Thoracic aorta (tissue), 2 donors: ENCODE data around the gene DDX39A. TPM values are rescaled to one million over a fixed set of nuclear protein-coding genes. Genes with fewer than 3 reads are reported as not detected.
"Not testable (repeated sequence)": the region's sequence is repeated elsewhere in the genome, so short reads cannot be mapped to it uniquely, and the experiment has no call there.

Experiments used
- ATAC-seq: fragments of 150-250 bp; one replicate; pipeline ENCODE4 v1.8.0; 2017; ENCODE audit warnings: low read depth; ENCODE audit not compliant: insufficient number of reproducible peaks, low FRiP score
- DNase-seq: peaks from one replicate; pipeline ENCODE4 v3.0.0-alpha.2; 2020; ENCODE audit warnings: low spot score
- H3K27ac ChIP-seq, 2 donors: fragments of 200-600 bp; sonication (generic); 1 replicate in 1 of 2; 2 replicates in 1 of 2; pipeline ENCODE4 v1.5.1; 2016; ENCODE audit warnings: mild to moderate bottlenecking in 2 of 2, moderate library complexity in 2 of 2
- H3K27me3 ChIP-seq: fragments of 200-600 bp; sonication (generic); replicated peaks from 2 replicates; pipeline ENCODE4 v1.6.0; 2016; ENCODE audit warnings: mild to moderate bottlenecking; ENCODE audit not compliant: insufficient read depth
- H3K36me3 ChIP-seq: fragments of 200-600 bp; sonication (generic); one replicate; pipeline ENCODE4 v1.5.1; 2016
- H3K4me1 ChIP-seq, 2 donors: fragments of 200-600 bp; sonication (generic); 1 replicate in 1 of 2; 2 replicates in 1 of 2; pipeline versions ENCODE4 v1.5.1 to v1.6.0; 2016; ENCODE audit warnings: low read depth in 2 of 2, mild to moderate bottlenecking in 1 of 2; ENCODE audit not compliant: control insufficient read depth in 1 of 2
- H3K4me3 ChIP-seq: fragments of 200-600 bp; sonication (generic); 2 replicates; pipeline ENCODE4 v1.5.1; 2016; ENCODE audit warnings: mild to moderate bottlenecking
- H3K9me3 ChIP-seq: fragments of 200-600 bp; sonication (generic); 2 replicates; pipeline ENCODE4 v1.5.1; 2016
- CTCF ChIP-seq: fragments of 200-600 bp; sonication (generic); IDR thresholded peaks from one replicate; pipeline ENCODE4 v1.5.1; 2019; ENCODE audit warnings: antibody characterized with exemption
- total RNA-seq, 2 donors: library from RNA; depleted of rRNA; stranded (reverse); fragments of >200 nt; gene quantifications; one replicate each; pipeline versions ENCODE4 v1.1.0 to v1.2.3, GENCODE V29; 2016

DDX39A gene
- total RNA-seq, 2 donors from 2014 or later, result 77.4 to 81.6 TPM

GRCh38 chr19:14402332-14403144 is 16.6 kb downstream of the DDX39A start:
- DNase-seq (no peak), ATAC-seq (no peak)
- Histone ChIP-seq H3K27ac (peak overlapping the region; percentile 70 to 73), H3K36me3 (peaks cover 64% of the 10 kb centered on the region), H3K4me1 (peaks cover 0 to 23% of the 10 kb centered on the region in 2 donors), H3K4me3 (no peak overlapping the region), H3K9me3 (no peaks in the 10 kb centered on the region), H3K27me3 (no peaks in the 10 kb centered on the region)
- TF ChIP-seq CTCF, result no peak

GRCh38 chr19:14401468-14402195 is 17.5 kb downstream of the DDX39A start:
- no peaks in the 10 kb centered on the region for H3K27me3 ChIP-seq
- ATAC-seq (no peak), DNase-seq (no peak)
- peaks cover 56% of the 10 kb centered on the region for H3K36me3 ChIP-seq
- no peak overlapping the region for H3K4me3 ChIP-seq
- H3K4me1 ChIP-seq, result peaks cover 0 to 23% of the 10 kb centered on the region in 2 donors
- TF ChIP-seq CTCF, result no peak
- H3K27ac ChIP-seq, result peak overlapping the region; percentile 70 to 73
- H3K9me3 ChIP-seq, result no peaks in the 10 kb centered on the region

- Histone ChIP-seq H3K4me1 (peaks cover 0 to 20% of the 10 kb centered on the region in 2 donors), H3K9me3 (no peaks in the 10 kb centered on the region), H3K27me3 (no peaks in the 10 kb centered on the region), H3K27ac (peak overlapping the region; percentile 70 to 73), H3K4me3 (no peak overlapping the region), H3K36me3 (peaks cover 59% of the 10 kb centered on the region)
- ATAC-seq (no peak), DNase-seq (no peak)
- no peak for TF ChIP-seq CTCF
Measured at GRCh38 chr19:14400951-14401431, 18.1 kb downstream of the DDX39A start.

- H3K9me3 ChIP-seq, DNase-seq, H3K4me3 ChIP-seq, ATAC-seq, H3K27me3 ChIP-seq, H3K27ac ChIP-seq: not testable (repeated sequence)
- H3K36me3 ChIP-seq, result peaks cover 57% of the 10 kb centered on the region
- H3K4me1 ChIP-seq, result peaks cover 0 to 15% of the 10 kb centered on the region in 2 donors
Measured at GRCh38 chr19:14397168-14397567, 22.0 kb downstream of the DDX39A start.

GRCh38 chr19:14396730-14397129 is 22.4 kb downstream of the DDX39A start:
- ATAC-seq, H3K4me3 ChIP-seq, H3K27me3 ChIP-seq, DNase-seq, H3K9me3 ChIP-seq: not testable (repeated sequence)
- Histone ChIP-seq H3K27ac (peak overlapping the region in 1 of 2 donors; percentile 28), H3K36me3 (peaks cover 59% of the 10 kb centered on the region), H3K4me1 (peaks cover 0 to 11% of the 10 kb centered on the region in 2 donors)
